Cardiac muscle cell (in vitro differentiated cells and primary cell): Measurements from ENCODE around the gene KCNQ1. TPM values are rescaled to one million over a fixed set of nuclear protein-coding genes. Genes with fewer than 3 reads are reported as not detected.
A peak's percentile ranks its signal among the peaks of the same experiment; 100 is the strongest.

ENCODE experiments used
- DNase-seq, 2 donors: peaks; one replicate each; pipeline versions ENCODE4 v3.0.0 to v3.0.0-alpha.2; 2010 to 2017; ENCODE audit warnings: low read depth in 1 of 2, low spot score in 1 of 2
- H3K27ac ChIP-seq: fragments of 200-600 bp; sonication (generic); 2 replicates; pipeline ENCODE4 v1.5.1; 2016
- H3K27me3 ChIP-seq: fragments of 200-600 bp; sonication (generic); 2 replicates; pipeline ENCODE4 v1.6.0; 2016; ENCODE audit warnings: control low read depth
- H3K36me3 ChIP-seq: fragments of 200-600 bp; sonication (generic); 2 replicates; pipeline ENCODE4 v1.5.1; 2016; ENCODE audit warnings: control low read depth
- H3K4me1 ChIP-seq: fragments of 200-600 bp; sonication (generic); 2 replicates; pipeline ENCODE4 v1.8.1; 2017; ENCODE audit warnings: low read depth, mild to moderate bottlenecking, mixed run types
- H3K4me3 ChIP-seq: fragments of 200-600 bp; sonication (generic); 2 replicates; pipeline ENCODE4 v1.5.1; 2016; ENCODE audit warnings: mild to moderate bottlenecking
- H3K9me3 ChIP-seq: fragments of 200-600 bp; sonication (generic); 2 replicates; pipeline ENCODE4 v1.5.1; 2017; ENCODE audit warnings: low read depth, mild to moderate bottlenecking, control low read depth
- CTCF ChIP-seq: IDR thresholded peaks from 2 replicates; pipeline ENCODE4 v1.5.1; 2012; ENCODE audit warnings: low read depth, mild to moderate bottlenecking, low read length
- polyA plus RNA-seq: library from polyadenylated mRNA; unstranded; fragments of >200 nt; fragmentation: Nextera tagmentation; extraction: Ambion mirVana; gene quantifications from 2 replicates; pipeline ENCODE4 v1.2.1, GENCODE V29; 2016
- total RNA-seq: library from RNA; depleted of rRNA; stranded (reverse); fragments of >200 nt; gene quantifications from 2 replicates; pipeline ENCODE4 v1.2.3, GENCODE V29; 2016

Gene KCNQ1
- total and polyA plus RNA-seq, 2 experiments from 2014 or later = 13.9 to 18.6 TPM

- Histone ChIP-seq H3K9me3 (no peaks in the 10 kb centered on the region), H3K36me3 (no peaks in the 10 kb centered on the region), H3K4me3 (no peak overlapping the region), H3K27ac (no peak overlapping the region), H3K27me3 (no peaks in the 10 kb centered on the region), H3K4me1 (peaks cover 9% of the 10 kb centered on the region)
- DNase-seq = no peak
- no peak for TF ChIP-seq CTCF
These were observed 444.8 kb downstream of the KCNQ1 start for GRCh38 chr11:2889362-2890273.

- no peak overlapping the region for H3K27ac ChIP-seq
- no peaks in the 10 kb centered on the region for H3K9me3 ChIP-seq
- no peaks in the 10 kb centered on the region for H3K36me3 ChIP-seq
- peaks cover 9% of the 10 kb centered on the region for H3K4me1 ChIP-seq
- no peak overlapping the region for H3K4me3 ChIP-seq
- no peak for TF ChIP-seq CTCF
- DNase-seq = peak in 1 of 2 donors; percentile 82
- no peaks in the 10 kb centered on the region for H3K27me3 ChIP-seq
These were observed 445.9 kb downstream of the KCNQ1 start for GRCh38 chr11:2890466-2891294.

- DNase-seq = peak; percentile 23 to 62
- no peak overlapping the region for H3K27ac ChIP-seq
- H3K9me3 ChIP-seq = no peaks in the 10 kb centered on the region
- no peaks in the 10 kb centered on the region for H3K27me3 ChIP-seq
- TF ChIP-seq CTCF = no peak
- H3K4me3 ChIP-seq = no peak overlapping the region
- H3K36me3 ChIP-seq = no peaks in the 10 kb centered on the region
- peaks cover 6% of the 10 kb centered on the region for H3K4me1 ChIP-seq
These were observed 446.8 kb downstream of the KCNQ1 start for GRCh38 chr11:2891326-2892214.

- H3K27me3 ChIP-seq = no peaks in the 10 kb centered on the region
- no peaks in the 10 kb centered on the region for H3K9me3 ChIP-seq
- H3K36me3 ChIP-seq = no peaks in the 10 kb centered on the region
- DNase-seq = peak; percentile 74 to 76
- TF ChIP-seq CTCF = peak; percentile 95
- H3K4me3 ChIP-seq = peak overlapping the region; percentile 25
- H3K27ac ChIP-seq = no peak overlapping the region
- peaks cover 6% of the 10 kb centered on the region for H3K4me1 ChIP-seq
These were observed 447.6 kb downstream of the KCNQ1 start for GRCh38 chr11:2892215-2892966.
